ENCODE data around the gene GNAO1.

GNAO1 gene

GRCh38 chr16:56197192-56197992 lies 6.1 kb downstream of the GNAO1 start:
- H3K79me2 ChIP-seq (ENCODE audit: low read length), result no peaks in the 10 kb centered on the region

GRCh38 chr16:56198006-56198754 lies 6.9 kb downstream of the GNAO1 start:
- Histone ChIP-seq H3F3A (ENCODE audit: insufficient read depth, low read length) (no peaks in the 10 kb centered on the region), H3K4me1 (ENCODE audit: low read length) (no peaks in the 10 kb centered on the region; the same call in 1 of the 2 replicates), H4K20me1 (ENCODE audit: insufficient read depth, low read length) (no peaks in the 10 kb centered on the region), H3K4me2 (ENCODE audit: low read depth, low read length) (no peak overlapping the region), H3K79me2 (ENCODE audit: low read length) (no peaks in the 10 kb centered on the region), H3K9ac (ENCODE audit: low read length) (no peak overlapping the region), H3K9me2 (replicated peaks; ENCODE audit: insufficient read depth, low read length) (no peaks in the 10 kb centered on the region), H3K27me3 (replicated peaks; ENCODE audit: insufficient read depth, low read length) (peaks cover 30% of the 10 kb centered on the region), H3K9me3 (replicated peaks; ENCODE audit: insufficient read depth, low read length) (no peaks in the 10 kb centered on the region), H3K36me3 (replicated peaks; ENCODE audit: insufficient read depth, low read length) (no peaks in the 10 kb centered on the region), H3K27ac (ENCODE audit: low read length) (no peak overlapping the region), H2AFZ (ENCODE audit: low read length) (no peak overlapping the region), H3K4me3 (ENCODE audit: low read length) (no peak overlapping the region)
- TF ChIP-seq, protein P1, sequence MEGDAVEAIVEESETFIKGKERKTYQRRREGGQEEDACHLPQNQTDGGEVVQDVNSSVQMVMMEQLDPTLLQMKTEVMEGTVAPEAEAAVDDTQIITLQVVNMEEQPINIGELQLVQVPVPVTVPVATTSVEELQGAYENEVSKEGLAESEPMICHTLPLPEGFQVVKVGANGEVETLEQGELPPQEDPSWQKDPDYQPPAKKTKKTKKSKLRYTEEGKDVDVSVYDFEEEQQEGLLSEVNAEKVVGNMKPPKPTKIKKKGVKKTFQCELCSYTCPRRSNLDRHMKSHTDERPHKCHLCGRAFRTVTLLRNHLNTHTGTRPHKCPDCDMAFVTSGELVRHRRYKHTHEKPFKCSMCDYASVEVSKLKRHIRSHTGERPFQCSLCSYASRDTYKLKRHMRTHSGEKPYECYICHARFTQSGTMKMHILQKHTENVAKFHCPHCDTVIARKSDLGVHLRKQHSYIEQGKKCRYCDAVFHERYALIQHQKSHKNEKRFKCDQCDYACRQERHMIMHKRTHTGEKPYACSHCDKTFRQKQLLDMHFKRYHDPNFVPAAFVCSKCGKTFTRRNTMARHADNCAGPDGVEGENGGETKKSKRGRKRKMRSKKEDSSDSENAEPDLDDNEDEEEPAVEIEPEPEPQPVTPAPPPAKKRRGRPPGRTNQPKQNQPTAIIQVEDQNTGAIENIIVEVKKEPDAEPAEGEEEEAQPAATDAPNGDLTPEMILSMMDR (IDR thresholded peaks at IDR 0.05; ENCODE audit: low read length), result no peak
- TF ChIP-seq EZH2phosphoT487 (IDR thresholded peaks at IDR 0.05; ENCODE audit: low read length) (no peak), EZH2 (optimal IDR thresholded peaks at IDR 0.05; ENCODE audit: low read depth, low read length) (no peak)
- DNase-seq, result no peak

More at GRCh38 chr16:56197192-56197992, 6.1 kb downstream of the GNAO1 start:
- H3K9me3 ChIP-seq (replicated peaks; ENCODE audit: insufficient read depth, low read length), result no peaks in the 10 kb centered on the region
- H3K27ac ChIP-seq (ENCODE audit: low read length), result no peak overlapping the region
- no peaks in the 10 kb centered on the region for H3F3A ChIP-seq (ENCODE audit: insufficient read depth, low read length)
- H3K4me3 ChIP-seq (ENCODE audit: low read length), result no peak overlapping the region
- no peak overlapping the region for H3K4me2 ChIP-seq (ENCODE audit: low read depth, low read length)
- no peaks in the 10 kb centered on the region for H3K36me3 ChIP-seq (replicated peaks; ENCODE audit: insufficient read depth, low read length)
- no peaks in the 10 kb centered on the region for H4K20me1 ChIP-seq (ENCODE audit: insufficient read depth, low read length)
- DNase-seq, result no peak
- H3K9me2 ChIP-seq (replicated peaks; ENCODE audit: insufficient read depth, low read length), result no peaks in the 10 kb centered on the region
- H3K9ac ChIP-seq (ENCODE audit: low read length), result no peak overlapping the region
- H3K4me1 ChIP-seq (ENCODE audit: low read length), result no peaks in the 10 kb centered on the region; the same call in 1 of the 2 replicates
- no peak overlapping the region for H2AFZ ChIP-seq (ENCODE audit: low read length)
- TF ChIP-seq EZH2phosphoT487 (IDR thresholded peaks at IDR 0.05; ENCODE audit: low read length) (no peak), EZH2 (optimal IDR thresholded peaks at IDR 0.05; ENCODE audit: low read depth, low read length) (no peak)
- TF ChIP-seq, protein P1 (IDR thresholded peaks at IDR 0.05; ENCODE audit: low read length), result no peak
- peaks cover 37% of the 10 kb centered on the region for H3K27me3 ChIP-seq (replicated peaks; ENCODE audit: insufficient read depth, low read length)

DNA sequence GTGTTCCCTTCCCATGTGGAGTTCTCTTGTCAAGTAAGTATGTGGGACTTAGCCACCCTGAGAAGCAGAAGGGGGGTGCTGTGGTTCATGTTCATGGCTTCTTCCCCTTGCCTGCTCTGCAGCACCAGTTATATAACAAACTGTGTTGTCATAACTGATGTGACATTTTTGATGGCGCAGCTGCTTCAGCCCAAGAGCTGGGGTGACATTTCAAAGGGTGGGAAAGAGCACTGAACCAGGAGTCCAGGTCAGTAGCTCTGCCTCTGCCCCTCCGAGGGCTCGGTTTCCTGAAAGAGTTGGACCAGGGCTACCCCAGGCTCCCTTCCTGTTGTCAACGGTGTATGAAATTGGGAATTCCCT lies 7.4 kb downstream of the GNAO1 start:
- no peaks in the 10 kb centered on the region for H3K9me2 ChIP-seq (replicated peaks; ENCODE audit: insufficient read depth, low read length)
- H3K9ac ChIP-seq (ENCODE audit: low read length), result no peak overlapping the region
- no peak overlapping the region for H3K4me2 ChIP-seq (ENCODE audit: low read depth, low read length)
- no peaks in the 10 kb centered on the region for H3F3A ChIP-seq (ENCODE audit: insufficient read depth, low read length)
- no peaks in the 10 kb centered on the region for H3K79me2 ChIP-seq (ENCODE audit: low read length)
- peaks cover 24% of the 10 kb centered on the region for H3K27me3 ChIP-seq (replicated peaks; ENCODE audit: insufficient read depth, low read length)
- no peaks in the 10 kb centered on the region for H3K9me3 ChIP-seq (replicated peaks; ENCODE audit: insufficient read depth, low read length)
- no peaks in the 10 kb centered on the region for H4K20me1 ChIP-seq (ENCODE audit: insufficient read depth, low read length)
- H3K4me1 ChIP-seq (ENCODE audit: low read length), result no peaks in the 10 kb centered on the region; the same call in 1 of the 2 replicates
- TF ChIP-seq, protein P1 (IDR thresholded peaks at IDR 0.05; ENCODE audit: low read length), result no peak
- TF ChIP-seq EZH2 (optimal IDR thresholded peaks at IDR 0.05; ENCODE audit: low read depth, low read length) (no peak), EZH2phosphoT487 (IDR thresholded peaks at IDR 0.05; ENCODE audit: low read length) (no peak)
- no peak overlapping the region for H3K4me3 ChIP-seq (ENCODE audit: low read length)
- H3K27ac ChIP-seq (ENCODE audit: low read length), result no peak overlapping the region
- no peak overlapping the region for H2AFZ ChIP-seq (ENCODE audit: low read length)
- no peak for DNase-seq
- no peaks in the 10 kb centered on the region for H3K36me3 ChIP-seq (replicated peaks; ENCODE audit: insufficient read depth, low read length)

Measured in MM.1S (cell line).